Choroid plexus epithelial cell (primary cell): ENCODE measurements around the gene EHD2.
"Not testable (repeated sequence)": the region's sequence is repeated elsewhere in the genome, so short reads cannot be mapped to it uniquely, and the experiment has no call there.

Experiments
- DNase-seq: peaks from one replicate; pipeline ENCODE4 v3.0.0-alpha.2; 2010; ENCODE audit warnings: low read depth
- H3K4me3 ChIP-seq: 2 replicates; pipeline ENCODE4 v1.5.1; 2011; ENCODE audit warnings: low read depth, mild to moderate bottlenecking, control low read depth, low read length, moderate library complexity
- TF ChIP-seq, protein P1 (sequence below): conservative IDR thresholded peaks from 2 replicates; pipeline ENCODE4 v1.5.1; 2011; ENCODE audit warnings: low read depth, mild to moderate bottlenecking, control low read depth, inconsistent platforms, low read length, moderate library complexity

EHD2 gene

DNA sequence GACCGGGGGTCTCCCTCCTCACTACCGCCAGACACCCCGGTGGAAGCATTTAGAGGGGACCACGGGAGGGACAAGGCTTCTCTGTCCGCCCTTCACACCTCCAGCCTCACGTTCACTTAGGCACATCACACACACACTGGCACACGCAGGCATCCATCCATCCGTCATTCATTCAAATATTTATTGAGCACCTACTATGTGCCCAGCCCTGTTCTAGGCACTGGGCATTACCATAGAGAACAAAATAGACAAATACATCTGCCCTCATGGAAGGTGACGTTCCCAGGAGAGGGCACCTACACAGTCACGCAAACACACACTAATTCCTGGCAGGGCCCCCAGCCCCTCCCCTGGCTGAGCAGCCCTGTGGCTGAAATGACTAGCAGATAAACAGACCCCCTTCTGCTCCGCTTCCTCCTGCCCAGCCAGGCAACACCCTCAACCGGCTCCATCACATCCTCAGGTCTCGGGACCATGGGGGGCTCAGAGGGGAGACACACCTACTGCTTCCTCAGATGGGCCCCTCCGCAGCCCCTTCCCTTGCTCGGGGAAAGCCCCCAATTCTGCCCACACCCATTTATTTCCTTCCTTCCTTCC is 28.4 kb downstream of the EHD2 start:
- DNase-seq: no peak
- no peak overlapping the region for H3K4me3 ChIP-seq
- TF ChIP-seq, protein P1, sequence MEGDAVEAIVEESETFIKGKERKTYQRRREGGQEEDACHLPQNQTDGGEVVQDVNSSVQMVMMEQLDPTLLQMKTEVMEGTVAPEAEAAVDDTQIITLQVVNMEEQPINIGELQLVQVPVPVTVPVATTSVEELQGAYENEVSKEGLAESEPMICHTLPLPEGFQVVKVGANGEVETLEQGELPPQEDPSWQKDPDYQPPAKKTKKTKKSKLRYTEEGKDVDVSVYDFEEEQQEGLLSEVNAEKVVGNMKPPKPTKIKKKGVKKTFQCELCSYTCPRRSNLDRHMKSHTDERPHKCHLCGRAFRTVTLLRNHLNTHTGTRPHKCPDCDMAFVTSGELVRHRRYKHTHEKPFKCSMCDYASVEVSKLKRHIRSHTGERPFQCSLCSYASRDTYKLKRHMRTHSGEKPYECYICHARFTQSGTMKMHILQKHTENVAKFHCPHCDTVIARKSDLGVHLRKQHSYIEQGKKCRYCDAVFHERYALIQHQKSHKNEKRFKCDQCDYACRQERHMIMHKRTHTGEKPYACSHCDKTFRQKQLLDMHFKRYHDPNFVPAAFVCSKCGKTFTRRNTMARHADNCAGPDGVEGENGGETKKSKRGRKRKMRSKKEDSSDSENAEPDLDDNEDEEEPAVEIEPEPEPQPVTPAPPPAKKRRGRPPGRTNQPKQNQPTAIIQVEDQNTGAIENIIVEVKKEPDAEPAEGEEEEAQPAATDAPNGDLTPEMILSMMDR: no peak

DNA sequence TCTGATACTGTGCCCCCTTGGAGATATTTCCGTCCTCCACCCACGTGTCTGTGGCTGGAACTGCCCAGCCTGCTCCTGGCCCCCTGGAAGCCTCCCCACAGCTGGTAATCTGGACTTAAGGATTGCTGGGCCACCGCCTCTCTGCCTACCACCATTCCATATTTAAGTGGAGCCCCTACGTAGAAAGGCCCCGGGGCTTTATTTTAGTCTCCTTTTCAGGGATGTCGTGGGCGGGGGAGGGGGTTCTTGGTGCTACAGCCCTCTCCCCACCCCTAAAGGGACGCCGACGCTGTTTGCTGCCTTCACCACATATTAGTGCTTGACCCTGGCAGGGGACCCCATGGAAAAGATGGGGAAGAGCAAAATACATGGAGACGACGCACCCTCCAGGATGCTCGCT is 29.4 kb downstream of the EHD2 start:
- peak; percentile 53 for DNase-seq
- TF ChIP-seq, protein P1: no peak
- H3K4me3 ChIP-seq: peak overlapping the region; percentile 32

DNA sequence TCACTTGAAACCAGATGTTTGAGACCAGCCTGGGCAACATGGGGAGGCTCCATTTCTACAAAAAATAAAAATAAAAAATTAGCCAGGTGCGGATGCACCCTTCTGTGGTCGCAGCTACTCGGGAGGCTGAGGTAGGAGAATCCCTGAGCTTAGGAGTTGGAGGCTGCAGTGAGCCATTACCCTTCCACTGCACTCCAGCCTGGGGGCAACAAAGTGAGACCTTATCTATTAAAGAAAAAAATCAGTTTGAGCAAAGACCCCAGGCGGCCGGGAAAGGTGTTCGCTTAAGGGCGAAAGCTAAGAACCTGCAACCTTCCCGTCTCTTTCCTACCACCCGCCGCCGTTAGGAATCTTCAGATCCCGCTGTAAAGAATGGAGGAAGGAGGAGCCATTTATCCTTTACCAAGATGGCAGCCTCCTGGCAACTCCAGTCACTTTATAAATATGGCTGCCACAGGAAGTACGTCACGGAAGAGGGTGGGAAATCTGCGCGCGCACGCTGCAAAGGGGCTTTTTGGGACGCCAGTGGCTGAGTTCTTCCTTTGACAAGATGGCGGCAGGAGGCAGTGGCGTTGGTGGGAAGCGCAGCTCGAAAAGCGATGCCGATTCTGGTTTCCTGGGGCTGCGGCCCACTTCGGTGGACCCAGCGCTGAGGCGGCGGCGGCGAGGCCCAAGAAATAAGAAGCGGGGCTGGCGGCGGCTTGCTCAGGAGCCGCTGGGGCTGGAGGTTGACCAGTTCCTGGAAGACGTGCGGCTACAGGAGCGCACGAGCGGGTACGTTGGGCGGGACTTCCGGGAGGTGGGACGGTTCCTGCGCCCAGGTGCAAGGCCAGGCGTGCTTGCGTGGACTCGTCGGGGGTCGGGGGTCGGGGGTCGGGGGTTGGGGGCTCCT is 32.0 kb downstream of the EHD2 start, which contains the start of gene NOP53:
NOP53 (plus strand) TSS at position 537 of the 892 bp plus-strand sequence; CDS start at position 551, 14 bp downstream.
- DNase-seq: peak; percentile 98
- peak within 1 kb of the TSS; percentile 84 for H3K4me3 ChIP-seq
- TF ChIP-seq, protein P1: no peak

DNA sequence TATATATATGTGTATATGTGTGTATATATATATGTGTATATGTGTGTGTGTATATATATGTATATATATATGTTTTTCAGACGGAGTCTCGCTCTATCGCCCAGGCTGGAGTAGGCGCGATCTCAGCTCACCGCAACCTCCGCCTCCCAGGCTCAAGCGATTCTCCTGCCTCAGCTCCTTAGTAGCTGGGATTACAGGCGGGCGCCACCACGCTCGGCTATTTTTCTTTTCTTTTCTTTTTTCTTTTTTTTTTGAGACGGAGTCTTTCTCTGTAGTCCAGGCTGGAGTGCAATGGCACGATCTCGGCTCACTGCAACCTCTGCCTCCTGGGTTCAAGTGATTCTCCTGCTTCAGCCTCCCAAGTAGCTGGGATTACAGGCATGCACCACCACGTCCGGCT is 32.9 kb downstream of the EHD2 start:
- peak overlapping the region; percentile 84 for H3K4me3 ChIP-seq

DNA sequence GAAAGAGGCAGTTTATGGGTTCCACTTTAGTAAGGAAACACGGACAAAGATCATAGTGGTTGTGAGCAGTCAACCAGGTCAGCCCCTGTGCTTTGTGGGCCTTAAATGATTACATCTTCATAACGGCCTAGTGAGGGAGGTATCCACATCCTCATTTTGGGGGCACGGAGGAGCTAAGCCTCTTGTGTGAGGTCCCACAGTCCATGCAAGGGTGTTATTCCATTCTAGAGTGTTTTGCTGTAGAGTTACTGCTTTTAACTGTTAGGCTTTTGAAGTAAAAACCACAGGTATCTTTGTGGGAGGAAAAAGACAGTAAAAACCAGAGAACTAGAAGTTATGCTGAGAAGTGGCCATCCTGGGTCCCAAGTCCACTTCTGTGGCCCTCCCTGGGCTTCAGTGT is 36.1 kb downstream of the EHD2 start:
- H3K4me3 ChIP-seq: no peak overlapping the region
- TF ChIP-seq, protein P1: no peak
- no peak for DNase-seq

More for the DNA sequence above, 32.9 kb downstream of the EHD2 start:
- not testable (repeated sequence) for DNase-seq

DNA sequence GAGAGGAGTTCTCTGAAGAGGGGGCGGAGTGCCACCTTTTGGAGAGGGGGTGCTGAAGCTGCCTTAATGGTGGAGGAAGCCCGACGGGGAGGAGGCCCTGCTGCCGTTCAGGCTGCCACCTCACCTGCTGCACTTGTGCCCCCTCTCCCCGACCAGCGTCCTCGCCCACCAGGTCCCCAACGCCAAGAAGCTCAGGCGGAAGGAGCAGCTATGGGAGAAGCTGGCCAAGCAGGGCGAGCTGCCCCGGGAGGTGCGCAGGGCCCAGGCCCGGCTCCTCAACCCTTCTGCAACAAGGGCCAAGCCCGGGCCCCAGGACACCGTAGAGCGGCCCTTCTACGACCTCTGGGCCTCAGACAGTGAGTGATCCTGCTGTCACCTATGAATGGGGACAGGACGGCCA is 37.5 kb downstream of the EHD2 start:
- H3K4me3 ChIP-seq: no peak overlapping the region
- DNase-seq: no peak
- TF ChIP-seq, protein P1: no peak

DNA sequence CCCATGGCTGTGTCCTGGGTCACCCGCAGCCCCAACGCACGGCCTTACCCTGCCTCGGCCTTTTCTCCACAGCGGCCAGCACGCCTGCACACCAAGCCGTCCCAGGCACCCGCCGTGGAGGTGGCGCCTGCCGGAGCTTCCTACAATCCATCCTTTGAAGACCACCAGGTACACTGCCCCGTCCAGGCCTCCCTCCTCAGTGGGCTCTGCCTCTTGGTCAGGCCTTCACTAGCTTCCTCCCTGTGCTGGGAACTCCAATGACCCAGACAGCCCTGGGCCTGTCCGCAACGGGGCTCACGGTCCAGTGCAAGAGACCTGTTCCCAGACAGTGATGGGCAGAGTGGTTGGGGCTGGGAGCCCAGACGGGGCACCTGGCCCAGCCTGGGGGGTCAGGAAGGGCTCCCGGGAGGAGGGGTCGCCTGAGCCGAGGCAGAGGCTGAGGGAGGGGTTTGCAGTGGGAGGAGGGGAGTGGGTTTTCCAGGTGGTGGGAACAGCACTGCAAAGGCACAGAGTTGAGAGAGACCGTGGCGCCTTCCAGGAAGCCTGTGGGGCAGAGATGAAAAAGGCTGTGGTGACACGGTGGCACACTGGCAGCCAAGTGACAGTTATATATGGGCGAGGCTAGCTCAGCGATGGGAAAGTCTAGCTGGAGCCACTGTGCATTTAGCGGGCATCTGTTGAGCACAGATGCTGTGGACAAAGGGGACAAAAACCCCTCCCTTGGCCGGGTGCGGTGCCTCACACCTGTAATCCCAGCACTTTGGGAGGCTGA is 39.4 kb downstream of the EHD2 start:
- TF ChIP-seq, protein P1: no peak
- DNase-seq: no peak

More for the DNA sequence above, 39.4 kb downstream of the EHD2 start:
- H3K4me3 ChIP-seq: no peak overlapping the region
